Measurements from ENCODE around the gene TMEM214. TPM values are rescaled to one million over a fixed set of nuclear protein-coding genes. Genes with fewer than 3 reads are reported as not detected.

The TMEM214 gene
- total and polyA plus RNA-seq, 2 of the 8 experiments (the other 6 are each of a cell fraction or from before 2014, with no cell fraction given), result 49.7 to 71.0 TPM

DNA sequence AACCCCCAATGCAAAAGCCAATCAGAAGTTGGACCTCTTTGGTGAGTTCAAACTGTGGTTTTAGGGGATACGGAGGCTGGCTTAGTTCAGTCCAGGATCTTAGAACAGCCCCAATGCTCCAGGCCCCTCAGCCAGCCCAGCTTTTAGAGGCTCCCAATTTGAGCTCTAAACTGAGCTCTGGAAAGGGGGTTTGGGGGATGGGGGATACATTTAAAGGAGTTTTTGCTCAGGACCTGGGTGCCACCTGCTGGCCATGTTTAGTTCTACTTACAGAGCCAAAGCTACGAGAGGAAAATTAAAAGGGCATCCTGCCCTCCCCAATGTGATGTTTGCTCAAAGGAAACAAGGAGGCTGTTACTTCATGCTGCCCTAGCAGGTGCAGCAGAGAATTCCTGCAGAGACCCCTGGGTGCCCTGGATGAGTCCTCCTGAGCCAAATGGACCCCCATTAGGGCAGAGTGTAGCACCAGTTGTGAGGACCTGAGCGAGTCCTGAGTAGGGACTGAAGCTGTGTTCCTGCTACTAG lies 15.9 kb upstream of the TMEM214 start (continued):
- no peak for TF ChIP-seq CBX5 (IDR thresholded peaks at IDR 0.05; ENCODE audit: low read depth, low read length)
- TF ChIP-seq TCF12 (IDR thresholded peaks at IDR 0.05; ENCODE audit: low read depth, low read length), result no peak
- no peak for TF ChIP-seq NANOG (IDR thresholded peaks at IDR 0.05; ENCODE audit: insufficient read depth, low read depth, low read length, poor library complexity, severe bottlenecking)
- no peak for TF ChIP-seq YY1 (IDR thresholded peaks at IDR 0.05; ENCODE audit: low read depth, low read length)
- TF ChIP-seq FOSL1 (IDR thresholded peaks at IDR 0.05; ENCODE audit: insufficient read depth, low read depth, low read length), result no peak
- no peak for TF ChIP-seq CTBP2 (IDR thresholded peaks at IDR 0.05; ENCODE audit: borderline replicate concordance, insufficient read depth, insufficient read length, low read length)
- no peak for TF ChIP-seq GABPA (IDR thresholded peaks at IDR 0.05; ENCODE audit: borderline replicate concordance, insufficient read depth, low read length)
- no peak for TF ChIP-seq SP2 (IDR thresholded peaks at IDR 0.05; ENCODE audit: low read length)
- no peak for TF ChIP-seq ZNF274 (IDR thresholded peaks at IDR 0.05; ENCODE audit: borderline replicate concordance, extremely low read depth, low read length)
- no peak for TF ChIP-seq KDM4A (IDR thresholded peaks at IDR 0.05; ENCODE audit: low read depth, low read length, severe bottlenecking)
- TF ChIP-seq SIRT6 (IDR thresholded peaks at IDR 0.05; ENCODE audit: low read length), result no peak
- TF ChIP-seq POU5F1 (IDR thresholded peaks at IDR 0.05; ENCODE audit: low read depth, low read length), result no peak
- no peak for TF ChIP-seq TBP (IDR thresholded peaks at IDR 0.05; ENCODE audit: low read depth, low read length)
- no peak for TF ChIP-seq JUN (IDR thresholded peaks at IDR 0.05; ENCODE audit: low read depth, low read length)
- TF ChIP-seq TEAD4 (IDR thresholded peaks at IDR 0.05; ENCODE audit: low read depth, low read length), result no peak
- no peak for TF ChIP-seq SUZ12 (IDR thresholded peaks at IDR 0.05; ENCODE audit: low read length)
- no peak for TF ChIP-seq NRF1 (IDR thresholded peaks at IDR 0.05; ENCODE audit: low read depth, low read length)
- no peak for TF ChIP-seq TAF1 (IDR thresholded peaks at IDR 0.05; ENCODE audit: low read depth, low read length)
- TF ChIP-seq CHD2 (IDR thresholded peaks at IDR 0.05; ENCODE audit: low read length), result peak; percentile 61; the same call in 1 of the 2 replicates
- TF ChIP-seq RBBP5 (IDR thresholded peaks at IDR 0.05; ENCODE audit: borderline replicate concordance, low read depth, low read length), result no peak

All from H1 (cell line).